K562 (cell line): ENCODE data around the gene POLR2H. TPM values are rescaled to one million over a fixed set of nuclear protein-coding genes. Genes with fewer than 3 reads are reported as not detected.

Source experiments
- ATAC-seq: fragments of 200-7000 bp; cut with Tn5 transposase; 3 replicates; pipeline ENCODE4 v1.9.1; 2020; ENCODE audit warnings: moderate library complexity
- BruUV-seq: library from RNA; stranded (reverse); fragments of 400-500 nt; replicated peaks from 2 replicates; lab custom pipeline; 2021; lab: Mats Ljungman, UMichigan
- CTCF ChIA-PET: fragments of 300-600 bp; formaldehyde crosslinking; extraction: SDS; loops from one replicate; lab custom pipeline; 2021; ENCODE audit warnings: low intra/inter-chr PET ratio; lab: Yijun Ruan, JAX
- POLR2A ChIA-PET: fragments of 300-600, 350-650 bp; sonication (Branson Sonifier 250); formaldehyde crosslinking; extraction: SDS; loops from one replicate; lab custom pipeline; 2021; ENCODE audit warnings: antibody characterized with exemption, inconsistent platforms; lab: Yijun Ruan, JAX
- DNase-seq, 4 experiments: peaks; one replicate each; pipeline versions ENCODE4 v3.0.0 to v3.0.0-alpha.2; 2011 to 2018; ENCODE audit warnings: low spot score in 3 of 4, mixed read lengths in 3 of 4; ENCODE audit errors: extremely low read depth in 1 of 4
- FAIRE-seq: peaks from 2 replicates; lab custom pipeline; 2011; peaks lifted over from hg19 to GRCh38; lab: Jason Lieb, UNC
- H2AFZ ChIP-seq: 2 replicates; pipeline ENCODE4 v1.6.0; 2011; ENCODE audit warnings: low read depth, low read length, control low read depth, inconsistent platforms
- H3K27ac ChIP-seq: fragments of 200-600 bp; 3 replicates; pipeline ENCODE4 v1.8.0; 2011; ENCODE audit warnings: low read depth, mild to moderate bottlenecking, control low read depth, inconsistent platforms, low read length, moderate library complexity, mixed read lengths; ENCODE audit errors: extremely low read depth
- H3K27me3 ChIP-seq, 2 experiments: fragments of 300-600 bp in 1 of 2; 2 replicates in 1 of 2; 3 replicates in 1 of 2; pipeline versions ENCODE4 v1.6.0 to v1.8.0; 2011; ENCODE audit warnings: inconsistent platforms in 2 of 2, low read length in 2 of 2, mild to moderate bottlenecking in 1 of 2, mixed read lengths in 1 of 2, moderate library complexity in 1 of 2; ENCODE audit not compliant: control insufficient read depth in 2 of 2, insufficient read depth in 2 of 2
- H3K36me3 ChIP-seq: fragments of 300-600 bp; 3 replicates; pipeline ENCODE4 v1.8.0; 2011; ENCODE audit warnings: mild to moderate bottlenecking, low read length, inconsistent platforms; ENCODE audit not compliant: control insufficient read depth, insufficient read depth
- H3K4me1 ChIP-seq, 2 experiments: fragments of 200-600 bp in 1 of 2; replicated peaks in 1 of 2; 2 replicates in 1 of 2; 3 replicates in 1 of 2; pipeline versions ENCODE4 v1.5.1 to v1.8.0; 2011; ENCODE audit warnings: inconsistent platforms in 2 of 2, low read length in 2 of 2, mild to moderate bottlenecking in 1 of 2, mixed read lengths in 1 of 2, moderate library complexity in 1 of 2; ENCODE audit not compliant: control insufficient read depth in 2 of 2, insufficient read depth in 2 of 2
- H3K4me2 ChIP-seq: 2 replicates; pipeline ENCODE4 v1.6.1; 2011; ENCODE audit warnings: low read length, control low read depth, inconsistent platforms, mixed read lengths; ENCODE audit not compliant: insufficient read depth
- H3K4me3 ChIP-seq: fragments of 200-600 bp; sonication (generic), shearing (Covaris generic); 2 replicates; pipeline ENCODE4 v1.5.1; 2016; ENCODE audit warnings: control low read depth, inconsistent platforms
- H3K79me2 ChIP-seq: fragments of 200-600 bp; 3 replicates; pipeline ENCODE4 v1.8.0; 2011; ENCODE audit warnings: low read length, inconsistent platforms; ENCODE audit not compliant: control insufficient read depth, insufficient read depth
- H3K9ac ChIP-seq, 2 experiments: 2 replicates each; pipeline versions ENCODE4 v1.6.0 to v1.6.1; 2011; ENCODE audit warnings: low read depth in 2 of 2, low read length in 2 of 2, control low read depth in 1 of 2, inconsistent platforms in 1 of 2, mild to moderate bottlenecking in 1 of 2, mixed read lengths in 1 of 2; ENCODE audit not compliant: insufficient read depth in 1 of 2
- H3K9me1 ChIP-seq: one replicate; pipeline ENCODE4 v1.6.0; 2011; ENCODE audit warnings: inconsistent platforms, mild to moderate bottlenecking, low read length, moderate library complexity; ENCODE audit not compliant: control insufficient read depth, insufficient read depth
- H3K9me3 ChIP-seq: replicated peaks from 2 replicates; pipeline ENCODE4 v1.5.1; 2011; ENCODE audit warnings: low read depth, low read length, inconsistent platforms; ENCODE audit not compliant: control insufficient read depth, insufficient read depth
- H4K20me1 ChIP-seq: replicated peaks from 2 replicates; pipeline ENCODE4 v1.6.1; 2011; ENCODE audit warnings: low read length, inconsistent platforms, mixed read lengths; ENCODE audit not compliant: control insufficient read depth, insufficient read depth
- CBX8 ChIP-seq: fragments of 200-600 bp; sonication (generic); IDR thresholded peaks from 2 replicates; pipeline ENCODE4 v1.6.1; 2012; ENCODE audit warnings: borderline replicate concordance, mixed run types, low read depth, mild to moderate bottlenecking, moderate library complexity, mixed read lengths, low read length, control low read depth, inconsistent platforms; ENCODE audit not compliant: poor library complexity, severe bottlenecking; ENCODE audit errors: extremely low read depth
- CEBPG ChIP-seq, 3 experiments: fragments of 200-800 bp in 1 of 3; sonication (Bioruptor generic) in 1 of 3; sonication (generic) in 1 of 3; formaldehyde crosslinking in 1 of 3; IDR thresholded peaks in 2 of 3; conservative IDR thresholded peaks in 1 of 3; 2 replicates each; pipeline versions ENCODE4 v1.6.1 to v1.8.0; 2016 to 2022; ENCODE audit warnings: missing compliant biosample characterization in 2 of 3, missing genetic modification characterization in 2 of 3, mild to moderate bottlenecking in 1 of 3, missing genetic modification reagents in 1 of 3
- CREB1 ChIP-seq, 2 experiments: sonication (generic) in 1 of 2; formaldehyde crosslinking in 1 of 2; IDR thresholded peaks; 2 replicates each; pipeline versions ENCODE4 v1.6.1 to v1.8.0; 2012 to 2022; ENCODE audit warnings: inconsistent platforms in 1 of 2, mild to moderate bottlenecking in 1 of 2, missing genetic modification reagents in 1 of 2, moderate library complexity in 1 of 2
- ETV1 ChIP-seq: fragments of 450-650 bp; conservative IDR thresholded peaks from 2 replicates; pipeline ENCODE4 v1.6.1; 2016; ENCODE audit warnings: missing genetic modification characterization, control low read depth, low read depth, missing compliant biosample characterization
- GATA2 ChIP-seq: sonication (generic); formaldehyde crosslinking; IDR thresholded peaks from 2 replicates; pipeline ENCODE4 v1.4.0; 2020; ENCODE audit warnings: mild to moderate bottlenecking, missing genetic modification reagents
- JUNB ChIP-seq: fragments of 450-650 bp; formaldehyde crosslinking; conservative IDR thresholded peaks from 2 replicates; pipeline ENCODE4 v1.4.0; 2020; ENCODE audit warnings: mild to moderate bottlenecking
- NEUROD1 ChIP-seq: fragments of 150-350 bp; IDR thresholded peaks from 2 replicates; pipeline ENCODE4 v1.6.1; 2014; ENCODE audit warnings: borderline replicate concordance, low read length, low read depth; ENCODE audit not compliant: partially characterized antibody
- NFE2L1 ChIP-seq: fragments of 450-650 bp; IDR thresholded peaks from 2 replicates; pipeline ENCODE4 v1.6.1; 2016; ENCODE audit warnings: missing genetic modification characterization, low read depth, mild to moderate bottlenecking, missing compliant biosample characterization, moderate library complexity, borderline replicate concordance
- NFIC ChIP-seq: fragments of 450-650 bp; IDR thresholded peaks from 2 replicates; pipeline ENCODE4 v1.6.1; 2017; ENCODE audit warnings: mild to moderate bottlenecking, inconsistent platforms
- NR1H2 ChIP-seq: sonication (generic); formaldehyde crosslinking; IDR thresholded peaks from 2 replicates; pipeline ENCODE4 v1.4.0; 2020; ENCODE audit warnings: mild to moderate bottlenecking, missing genetic modification reagents
- OTX1 ChIP-seq: fragments of 450-650 bp; formaldehyde crosslinking; IDR thresholded peaks from 2 replicates; pipeline ENCODE4 v1.4.0; 2022; ENCODE audit warnings: mild to moderate bottlenecking
- POLR2H ChIP-seq: IDR thresholded peaks from 2 replicates; pipeline ENCODE4 v1.6.1; 2016; ENCODE audit warnings: missing genetic modification characterization, low read depth, mild to moderate bottlenecking, control low read depth, missing compliant biosample characterization, moderate library complexity
- WHSC1 ChIP-seq: IDR thresholded peaks from one replicate; pipeline ENCODE4 v1.6.1; 2012; ENCODE audit warnings: low read length, control low read depth, inconsistent platforms
- ZBTB1 ChIP-seq: sonication (generic); formaldehyde crosslinking; IDR thresholded peaks from 2 replicates; pipeline ENCODE4 v1.8.1; 2023; ENCODE audit warnings: missing genetic modification reagents, low read depth, mild to moderate bottlenecking, borderline replicate concordance
- ZFPM2 ChIP-seq: fragments of 250-450 bp; sonication (Bioruptor Pico); IDR thresholded peaks from 2 replicates; pipeline ENCODE4 v1.5.1; 2022; ENCODE audit warnings: mild to moderate bottlenecking
- ZNF175 ChIP-seq: fragments of 200-800 bp; sonication (Bioruptor generic); IDR thresholded peaks from 2 replicates; pipeline ENCODE4 v1.6.1; 2016; ENCODE audit warnings: low read depth, mild to moderate bottlenecking, missing genetic modification characterization, missing compliant biosample characterization
- ZNF282 ChIP-seq: sonication (generic); formaldehyde crosslinking; IDR thresholded peaks from 2 replicates; pipeline ENCODE4 v1.8.1; 2023; ENCODE audit warnings: missing genetic modification reagents
- ZNF41 ChIP-seq: fragments of 250-450 bp; sonication (Bioruptor Pico); conservative IDR thresholded peaks from 2 replicates; pipeline ENCODE4 v1.4.0; 2020; ENCODE audit warnings: mild to moderate bottlenecking
- ZNF740 ChIP-seq, 3 experiments: fragments of 200-800 bp in 1 of 3; sonication (Bioruptor generic) in 1 of 3; sonication (generic) in 1 of 3; formaldehyde crosslinking in 1 of 3; IDR thresholded peaks; 2 replicates each; pipeline versions ENCODE4 v1.6.1 to v1.8.0; 2016 to 2022; ENCODE audit warnings: mild to moderate bottlenecking in 2 of 3, missing compliant biosample characterization in 2 of 3, missing genetic modification characterization in 2 of 3, missing genetic modification reagents in 1 of 3
- WGBS: fragments of 100-300 bp; shearing (Covaris generic); methylation state at CpG from one replicate; pipeline ENCODE4 v1.1.6; 2016; ENCODE audit warnings: low coverage, mixed read lengths; ENCODE audit not compliant: insufficient coverage; ENCODE audit errors: missing lambda C conversion rate; 5-methylcytosine and 5-hydroxymethylcytosine counted together
- in situ Hi-C: fragments of 300-500 bp; cut with MboI; formaldehyde crosslinking; loops from 4 replicates; pipeline ENCODE4 v1.15.0; 2018; ENCODE audit warnings: inconsistent platforms, mixed read lengths
- intact Hi-C: fragments of 100-400 bp; cut with micrococcal nuclease; formaldehyde crosslinking; loops from 2 replicates; pipeline ENCODE4 v1.14.2; 2022
- polyA plus RNA-seq, 8 experiments: library from polyadenylated mRNA; depleted of rRNA in 4 of 8; stranded (reverse) in 5 of 8; unstranded in 3 of 8; fragments of >200 nt; fragmentation: Nextera tagmentation in 2 of 8; fragmentation: Illumina TruSeq in 1 of 8; extraction: Ambion mirVana in 2 of 8; extraction: Trizol in 1 of 8; gene quantifications; 2 replicates each; pipeline versions ENCODE4 v1.2.1 to v1.2.3, GENCODE V29; 2011 to 2014; ENCODE audit warnings: inconsistent platforms in 1 of 8, missing spikeins in 1 of 8
- total RNA-seq, 7 experiments: library from RNA; depleted of rRNA in 6 of 7; stranded (reverse); fragments of >200 nt in 6 of 7; fragmentation: Illumina TruSeq in 2 of 7; extraction: Trizol in 2 of 7; gene quantifications; 2 replicates each; pipeline versions ENCODE4 v1.2.1 to v1.2.3, GENCODE V29; 2011 to 2021; ENCODE audit warnings: low replicate concordance in 1 of 7

The POLR2H gene
- total and polyA plus RNA-seq, 9 of the 15 experiments (the other 6 are each of a cell fraction or from before 2014, with no cell fraction given): 128 to 512 (median 220) TPM

GRCh38 chr3:184409331-184409926 is 47.9 kb downstream of the POLR2H start (continued):
- no peak for TF ChIP-seq CEBPG (CRISPR knock-in tag; IDR thresholded peaks at IDR 0.05)
- no peak for TF ChIP-seq CEBPG (tag; conservative IDR thresholded peaks at IDR 0.05 in 1 of 2, IDR thresholded peaks at IDR 0.05 in 1 of 2)
- no peak for TF ChIP-seq POLR2H
- TF ChIP-seq ZFPM2 (CRISPR knock-in tag): no peak
- no peak for TF ChIP-seq ZNF282 (CRISPR knock-in tag)
- TF ChIP-seq OTX1 (CRISPR knock-in tag): no peak
- TF ChIP-seq ZNF175: no peak
- TF ChIP-seq NFE2L1 (tag): no peak
- TF ChIP-seq ZNF41 (CRISPR knock-in tag): no peak
- no peak for TF ChIP-seq WHSC1

GRCh38 chr3:184409946-184410500 is 48.5 kb downstream of the POLR2H start:
- Histone ChIP-seq H3K36me3 (no peaks in the 10 kb centered on the region), H3K9me1 (no peaks in the 10 kb centered on the region), H3K27me3 (peaks cover 28 to 78% of the 10 kb centered on the region in 2 experiments), H3K9ac (no peak overlapping the region), H3K79me2 (no peaks in the 10 kb centered on the region), H4K20me1 (peaks cover 13% of the 10 kb centered on the region), H3K4me1 (no peaks in the 10 kb centered on the region; a peak in 1 of 5 replicates), H3K9me3 (no peaks in the 10 kb centered on the region), H3K4me3 (no peak overlapping the region), H3K27ac (no peak overlapping the region), H2AFZ (no peak overlapping the region), H3K4me2 (no peak overlapping the region)
- no peak for FAIRE-seq
- CTCF ChIA-PET: no interaction called here
- in situ Hi-C loops: loop anchor here (25.0 kb wide), 1 partner anchor 377 kb away; no protein-coding TSS in a partner anchor
- TF ChIP-seq GATA2 (CRISPR knock-in tag) (no peak), CBX8 (no peak), NEUROD1 (no peak), NR1H2 (CRISPR knock-in tag) (no peak), JUNB (CRISPR knock-in tag) (no peak), NFIC (no peak), ETV1 (no peak), ZBTB1 (CRISPR knock-in tag) (no peak), CREB1 (IDR thresholded peaks at IDR 0.05) (no peak), CREB1 (CRISPR knock-in tag; IDR thresholded peaks at IDR 0.05) (no peak), ZNF740 (CRISPR knock-in tag; IDR thresholded peaks at IDR 0.05) (no peak), ZNF740 (tag; IDR thresholded peaks at IDR 0.05) (no peak)
- ATAC-seq: no peak
- WGBS: 3% methylated on average over 12 of the region's 12 CpGs
- no TSS peak for BruUV-seq
- POLR2A ChIA-PET: interaction anchor here (0.7 kb wide), 1 partner anchor 20 kb away, joined by 3 read pairs; no protein-coding TSS in a partner anchor
- no peak for DNase-seq
- intact Hi-C loops: no loop called here
